Measurements from ENCODE around the gene SASS6. TPM values are rescaled to one million over a fixed set of nuclear protein-coding genes. Genes with fewer than 3 reads are reported as not detected.

Gene SASS6
- total RNA-seq, 3 donors from 2014 or later, result 2.7 to 7.2 (median 3.6) TPM

DNA sequence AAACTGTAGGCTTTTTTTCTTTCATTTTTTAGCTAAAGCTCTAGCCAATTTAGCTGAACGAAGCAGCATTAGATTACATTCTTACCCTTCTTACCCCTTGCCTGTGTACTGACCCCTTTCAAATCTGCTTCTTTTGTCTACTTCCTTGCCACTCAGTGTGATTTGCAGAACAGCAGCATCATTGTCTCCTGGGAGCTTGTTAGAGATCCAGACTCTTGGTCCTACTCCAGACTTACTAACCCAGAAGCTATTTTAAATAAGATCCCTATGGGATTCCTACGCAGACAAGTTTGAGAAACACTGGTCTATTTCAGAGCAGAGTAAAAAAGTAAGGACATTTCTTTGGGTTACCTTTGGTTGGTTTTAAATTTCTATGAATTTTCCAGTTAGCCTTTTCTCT is 31.5 kb upstream of the SASS6 start:
- DNase-seq (ENCODE audit: low spot score in 2 of 2), result no peak

GRCh38 chr1:100162881-100163280 is 30.2 kb upstream of the SASS6 start:
- no peaks in the 10 kb centered on the region for H3K36me3 ChIP-seq
- intact Hi-C loops (cut with DNase I; ENCODE audit: low total_unique reads), result no loop called here
- no peak overlapping the region for H3K4me3 ChIP-seq
- TF ChIP-seq, protein P1, sequence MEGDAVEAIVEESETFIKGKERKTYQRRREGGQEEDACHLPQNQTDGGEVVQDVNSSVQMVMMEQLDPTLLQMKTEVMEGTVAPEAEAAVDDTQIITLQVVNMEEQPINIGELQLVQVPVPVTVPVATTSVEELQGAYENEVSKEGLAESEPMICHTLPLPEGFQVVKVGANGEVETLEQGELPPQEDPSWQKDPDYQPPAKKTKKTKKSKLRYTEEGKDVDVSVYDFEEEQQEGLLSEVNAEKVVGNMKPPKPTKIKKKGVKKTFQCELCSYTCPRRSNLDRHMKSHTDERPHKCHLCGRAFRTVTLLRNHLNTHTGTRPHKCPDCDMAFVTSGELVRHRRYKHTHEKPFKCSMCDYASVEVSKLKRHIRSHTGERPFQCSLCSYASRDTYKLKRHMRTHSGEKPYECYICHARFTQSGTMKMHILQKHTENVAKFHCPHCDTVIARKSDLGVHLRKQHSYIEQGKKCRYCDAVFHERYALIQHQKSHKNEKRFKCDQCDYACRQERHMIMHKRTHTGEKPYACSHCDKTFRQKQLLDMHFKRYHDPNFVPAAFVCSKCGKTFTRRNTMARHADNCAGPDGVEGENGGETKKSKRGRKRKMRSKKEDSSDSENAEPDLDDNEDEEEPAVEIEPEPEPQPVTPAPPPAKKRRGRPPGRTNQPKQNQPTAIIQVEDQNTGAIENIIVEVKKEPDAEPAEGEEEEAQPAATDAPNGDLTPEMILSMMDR (IDR thresholded peaks at IDR 0.05), result no peak
- TF ChIP-seq POLR2AphosphoS5 (IDR thresholded peaks at IDR 0.05) (no peak), POLR2A (IDR thresholded peaks at IDR 0.05) (no peak)
- no peak for DNase-seq (ENCODE audit: low spot score in 2 of 2)
- no peaks in the 10 kb centered on the region for H3K4me1 ChIP-seq
- H3K9me3 ChIP-seq, result no peaks in the 10 kb centered on the region
- H3K27me3 ChIP-seq, result no peaks in the 10 kb centered on the region
- no peak overlapping the region for H3K27ac ChIP-seq

More for the DNA sequence above, 31.5 kb upstream of the SASS6 start:
- Histone ChIP-seq H3K4me3 (no peak overlapping the region), H3K9me3 (no peaks in the 10 kb centered on the region), H3K36me3 (no peaks in the 10 kb centered on the region), H3K4me1 (no peaks in the 10 kb centered on the region), H3K27me3 (no peaks in the 10 kb centered on the region), H3K27ac (no peak overlapping the region)
- TF ChIP-seq, protein P1 (IDR thresholded peaks at IDR 0.05), result no peak
- TF ChIP-seq POLR2AphosphoS5 (IDR thresholded peaks at IDR 0.05) (no peak), POLR2A (IDR thresholded peaks at IDR 0.05) (no peak)
- intact Hi-C loops (cut with DNase I; ENCODE audit: low total_unique reads), result no loop called here

- DNase-seq (ENCODE audit: low spot score in 2 of 2), result no peak
- intact Hi-C loops (cut with DNase I; ENCODE audit: low total_unique reads), result no loop called here
- TF ChIP-seq POLR2A (IDR thresholded peaks at IDR 0.05), result no peak
- no peak for TF ChIP-seq POLR2AphosphoS5 (IDR thresholded peaks at IDR 0.05)
- TF ChIP-seq, protein P1 (IDR thresholded peaks at IDR 0.05), result no peak
- H3K4me1 ChIP-seq, result no peaks in the 10 kb centered on the region
- H3K36me3 ChIP-seq, result no peaks in the 10 kb centered on the region
- no peaks in the 10 kb centered on the region for H3K9me3 ChIP-seq
- no peak overlapping the region for H3K27ac ChIP-seq
- H3K4me3 ChIP-seq, result no peak overlapping the region
- no peaks in the 10 kb centered on the region for H3K27me3 ChIP-seq
Measured at GRCh38 chr1:100152271-100152670, 19.5 kb upstream of the SASS6 start.

GRCh38 chr1:100151679-100152078 is 18.9 kb upstream of the SASS6 start:
- no peak for TF ChIP-seq POLR2AphosphoS5 (IDR thresholded peaks at IDR 0.05)
- TF ChIP-seq, protein P1 (IDR thresholded peaks at IDR 0.05), result no peak
- no peak for TF ChIP-seq POLR2A (IDR thresholded peaks at IDR 0.05)
- no peak for DNase-seq (ENCODE audit: low spot score in 2 of 2)
- Histone ChIP-seq H3K4me1 (no peaks in the 10 kb centered on the region), H3K27ac (no peak overlapping the region), H3K4me3 (no peak overlapping the region), H3K27me3 (no peaks in the 10 kb centered on the region), H3K36me3 (no peaks in the 10 kb centered on the region), H3K9me3 (no peaks in the 10 kb centered on the region)
- intact Hi-C loops (cut with DNase I; ENCODE audit: low total_unique reads), result no loop called here

DNA sequence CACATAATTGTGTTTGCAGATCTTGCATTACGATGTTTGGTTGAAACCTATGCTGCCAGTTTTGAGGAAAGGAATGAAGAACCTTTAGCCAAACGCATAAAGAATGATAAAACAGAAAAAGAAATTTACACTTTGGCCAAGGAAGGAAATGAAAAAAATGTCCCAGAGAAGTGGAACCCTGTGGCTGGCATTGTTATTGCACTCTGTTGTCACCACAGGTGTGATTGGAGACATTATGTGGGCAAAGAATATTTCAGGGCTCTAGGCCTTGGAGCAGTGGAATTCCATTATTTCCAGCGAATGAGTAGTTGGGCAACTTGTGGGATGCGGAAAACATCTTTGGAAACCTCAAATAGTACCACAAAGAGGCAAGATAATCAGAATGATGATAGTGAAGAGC is 15.1 kb upstream of the SASS6 start:
- Histone ChIP-seq H3K36me3 (peaks cover 4% of the 10 kb centered on the region), H3K4me1 (no peaks in the 10 kb centered on the region), H3K27me3 (no peaks in the 10 kb centered on the region), H3K4me3 (no peak overlapping the region), H3K27ac (no peak overlapping the region), H3K9me3 (no peaks in the 10 kb centered on the region)
- TF ChIP-seq, protein P1 (IDR thresholded peaks at IDR 0.05), result no peak
- no peak for TF ChIP-seq POLR2AphosphoS5 (IDR thresholded peaks at IDR 0.05)
- no peak for TF ChIP-seq POLR2A (IDR thresholded peaks at IDR 0.05)
- no peak for DNase-seq (ENCODE audit: low spot score in 2 of 2)
- intact Hi-C loops (cut with DNase I; ENCODE audit: low total_unique reads), result no loop called here

Measured in breast epithelium (tissue), 4 donors.